Measurements from ENCODE around the gene CACNA2D3.

Gene CACNA2D3

GRCh38 chr3:54374214-54374852 is 252.0 kb downstream of the CACNA2D3 start:
- in situ Hi-C loops (cut with HindIII; ENCODE audit: low sequenced_read_pairs): no loop called here
- no peak overlapping the region for H3K4me3 ChIP-seq (ENCODE audit: low read depth, low read length)
- TF ChIP-seq CTCF (IDR thresholded peaks at IDR 0.05; ENCODE audit: low read depth, low read length): no peak
- DNase-seq (ENCODE audit: low read depth, low spot score): no peak

GRCh38 chr3:54376142-54376807 is 253.9 kb downstream of the CACNA2D3 start:
- no peak for DNase-seq (ENCODE audit: low read depth, low spot score)
- in situ Hi-C loops (cut with HindIII; ENCODE audit: low sequenced_read_pairs): no loop called here
- TF ChIP-seq CTCF (IDR thresholded peaks at IDR 0.05; ENCODE audit: low read depth, low read length): no peak
- H3K4me3 ChIP-seq (ENCODE audit: low read depth, low read length): no peak overlapping the region

GRCh38 chr3:54376939-54377578 is 254.7 kb downstream of the CACNA2D3 start:
- no peak overlapping the region for H3K4me3 ChIP-seq (ENCODE audit: low read depth, low read length)
- DNase-seq (ENCODE audit: low read depth, low spot score): no peak
- TF ChIP-seq CTCF (IDR thresholded peaks at IDR 0.05; ENCODE audit: low read depth, low read length): no peak
- in situ Hi-C loops (cut with HindIII; ENCODE audit: low sequenced_read_pairs): no loop called here

- in situ Hi-C loops (cut with HindIII; ENCODE audit: low sequenced_read_pairs): no loop called here
- no peak for TF ChIP-seq CTCF (IDR thresholded peaks at IDR 0.05; ENCODE audit: low read depth, low read length)
- H3K4me3 ChIP-seq (ENCODE audit: low read depth, low read length): no peak overlapping the region
- DNase-seq (ENCODE audit: low read depth, low spot score): no peak
These were observed 255.8 kb downstream of the CACNA2D3 start for GRCh38 chr3:54378184-54378583.

- H3K4me3 ChIP-seq (ENCODE audit: low read depth, low read length): no peak overlapping the region
- no peak for DNase-seq (ENCODE audit: low read depth, low spot score)
- in situ Hi-C loops (cut with HindIII; ENCODE audit: low sequenced_read_pairs): no loop called here
- TF ChIP-seq CTCF (IDR thresholded peaks at IDR 0.05; ENCODE audit: low read depth, low read length): no peak
These were observed 261.9 kb downstream of the CACNA2D3 start for GRCh38 chr3:54384279-54384678.

GRCh38 chr3:54390582-54390981 is 268.2 kb downstream of the CACNA2D3 start:
- DNase-seq (ENCODE audit: low read depth, low spot score): no peak
- TF ChIP-seq CTCF (IDR thresholded peaks at IDR 0.05; ENCODE audit: low read depth, low read length): no peak
- H3K4me3 ChIP-seq (ENCODE audit: low read depth, low read length): no peak overlapping the region
- in situ Hi-C loops (cut with HindIII; ENCODE audit: low sequenced_read_pairs): no loop called here
